ENCODE data around the gene ABLIM2. TPM values are rescaled to one million over a fixed set of nuclear protein-coding genes. Genes with fewer than 3 reads are reported as not detected.

ABLIM2 gene
- total and polyA plus RNA-seq, 2 experiments from 2014 or later = 1.5 to 4.3 TPM

- H3K27ac ChIP-seq (ENCODE audit: low read depth) = no peak overlapping the region
- no peak overlapping the region for H2AFZ ChIP-seq
- peaks cover 19% of the 10 kb centered on the region for H3K27me3 Mint-ChIP-seq (ENCODE audit: insufficient read depth, low read depth, poor library complexity)
- H3K4me3 ChIP-seq = no peak overlapping the region
- no peaks in the 10 kb centered on the region for H3K36me3 ChIP-seq (ENCODE audit: insufficient read depth)
- peak overlapping the region; percentile 37; the same call in 1 of the 2 replicates for H3K27ac Mint-ChIP-seq
- H3K4me1 Mint-ChIP-seq = peaks cover 28% of the 10 kb centered on the region
- H3K4me3 Mint-ChIP-seq = no peak overlapping the region
- no peaks in the 10 kb centered on the region for H4K20me1 ChIP-seq (replicated peaks; ENCODE audit: insufficient read depth)
- peaks cover 4% of the 10 kb centered on the region; the same call in 2 of the 3 replicates for H3K36me3 Mint-ChIP-seq (ENCODE audit: low read depth)
- DNase-seq (ENCODE audit: low spot score) = no peak
- no peak for ATAC-seq
- no peak for TF ChIP-seq NANOG (IDR thresholded peaks at IDR 0.05; ENCODE audit: borderline replicate concordance)
- TF ChIP-seq REST (IDR thresholded peaks at IDR 0.05; ENCODE audit: unreplicated experiment) = no peak
- no peak for TF ChIP-seq EZH2phosphoT487 (IDR thresholded peaks at IDR 0.05; ENCODE audit: unreplicated experiment)
- TF ChIP-seq CTCF (conservative IDR thresholded peaks at IDR 0.05; ENCODE audit: low read depth in 2 of 2) = no peak
- TF ChIP-seq, protein P1, sequence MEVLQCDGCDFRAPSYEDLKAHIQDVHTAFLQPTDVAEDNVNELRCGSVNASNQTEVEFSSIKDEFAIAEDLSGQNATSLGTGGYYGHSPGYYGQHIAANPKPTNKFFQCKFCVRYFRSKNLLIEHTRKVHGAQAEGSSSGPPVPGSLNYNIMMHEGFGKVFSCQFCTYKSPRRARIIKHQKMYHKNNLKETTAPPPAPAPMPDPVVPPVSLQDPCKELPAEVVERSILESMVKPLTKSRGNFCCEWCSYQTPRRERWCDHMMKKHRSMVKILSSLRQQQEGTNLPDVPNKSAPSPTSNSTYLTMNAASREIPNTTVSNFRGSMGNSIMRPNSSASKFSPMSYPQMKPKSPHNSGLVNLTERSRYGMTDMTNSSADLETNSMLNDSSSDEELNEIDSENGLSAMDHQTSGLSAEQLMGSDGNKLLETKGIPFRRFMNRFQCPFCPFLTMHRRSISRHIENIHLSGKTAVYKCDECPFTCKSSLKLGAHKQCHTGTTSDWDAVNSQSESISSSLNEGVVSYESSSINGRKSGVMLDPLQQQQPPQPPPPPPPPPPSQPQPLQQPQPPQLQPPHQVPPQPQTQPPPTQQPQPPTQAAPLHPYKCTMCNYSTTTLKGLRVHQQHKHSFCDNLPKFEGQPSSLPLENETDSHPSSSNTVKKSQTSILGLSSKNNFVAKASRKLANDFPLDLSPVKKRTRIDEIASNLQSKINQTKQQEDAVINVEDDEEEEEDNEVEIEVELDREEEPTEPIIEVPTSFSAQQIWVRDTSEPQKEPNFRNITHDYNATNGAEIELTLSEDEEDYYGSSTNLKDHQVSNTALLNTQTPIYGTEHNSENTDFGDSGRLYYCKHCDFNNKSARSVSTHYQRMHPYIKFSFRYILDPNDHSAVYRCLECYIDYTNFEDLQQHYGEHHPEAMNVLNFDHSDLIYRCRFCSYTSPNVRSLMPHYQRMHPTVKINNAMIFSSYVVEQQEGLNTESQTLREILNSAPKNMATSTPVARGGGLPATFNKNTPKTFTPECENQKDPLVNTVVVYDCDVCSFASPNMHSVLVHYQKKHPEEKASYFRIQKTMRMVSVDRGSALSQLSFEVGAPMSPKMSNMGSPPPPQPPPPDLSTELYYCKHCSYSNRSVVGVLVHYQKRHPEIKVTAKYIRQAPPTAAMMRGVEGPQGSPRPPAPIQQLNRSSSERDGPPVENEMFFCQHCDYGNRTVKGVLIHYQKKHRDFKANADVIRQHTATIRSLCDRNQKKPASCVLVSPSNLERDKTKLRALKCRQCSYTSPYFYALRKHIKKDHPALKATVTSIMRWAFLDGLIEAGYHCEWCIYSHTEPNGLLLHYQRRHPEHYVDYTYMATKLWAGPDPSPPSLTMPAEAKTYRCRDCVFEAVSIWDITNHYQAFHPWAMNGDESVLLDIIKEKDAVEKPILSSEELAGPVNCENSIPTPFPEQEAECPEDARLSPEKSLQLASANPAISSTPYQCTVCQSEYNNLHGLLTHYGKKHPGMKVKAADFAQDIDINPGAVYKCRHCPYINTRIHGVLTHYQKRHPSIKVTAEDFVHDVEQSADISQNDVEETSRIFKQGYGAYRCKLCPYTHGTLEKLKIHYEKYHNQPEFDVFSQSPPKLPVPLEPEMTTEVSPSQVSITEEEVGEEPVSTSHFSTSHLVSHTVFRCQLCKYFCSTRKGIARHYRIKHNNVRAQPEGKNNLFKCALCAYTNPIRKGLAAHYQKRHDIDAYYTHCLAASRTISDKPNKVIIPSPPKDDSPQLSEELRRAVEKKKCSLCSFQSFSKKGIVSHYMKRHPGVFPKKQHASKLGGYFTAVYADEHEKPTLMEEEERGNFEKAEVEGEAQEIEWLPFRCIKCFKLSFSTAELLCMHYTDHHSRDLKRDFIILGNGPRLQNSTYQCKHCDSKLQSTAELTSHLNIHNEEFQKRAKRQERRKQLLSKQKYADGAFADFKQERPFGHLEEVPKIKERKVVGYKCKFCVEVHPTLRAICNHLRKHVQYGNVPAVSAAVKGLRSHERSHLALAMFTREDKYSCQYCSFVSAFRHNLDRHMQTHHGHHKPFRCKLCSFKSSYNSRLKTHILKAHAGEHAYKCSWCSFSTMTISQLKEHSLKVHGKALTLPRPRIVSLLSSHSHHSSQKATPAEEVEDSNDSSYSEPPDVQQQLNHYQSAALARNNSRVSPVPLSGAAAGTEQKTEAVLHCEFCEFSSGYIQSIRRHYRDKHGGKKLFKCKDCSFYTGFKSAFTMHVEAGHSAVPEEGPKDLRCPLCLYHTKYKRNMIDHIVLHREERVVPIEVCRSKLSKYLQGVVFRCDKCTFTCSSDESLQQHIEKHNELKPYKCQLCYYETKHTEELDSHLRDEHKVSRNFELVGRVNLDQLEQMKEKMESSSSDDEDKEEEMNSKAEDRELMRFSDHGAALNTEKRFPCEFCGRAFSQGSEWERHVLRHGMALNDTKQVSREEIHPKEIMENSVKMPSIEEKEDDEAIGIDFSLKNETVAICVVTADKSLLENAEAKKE (CRISPR knock-in tag; IDR thresholded peaks at IDR 0.05) = no peak
- no peak for TF ChIP-seq CREB1 (CRISPR knock-in tag; IDR thresholded peaks at IDR 0.05; ENCODE audit: low read depth)
- TF ChIP-seq, protein P2, sequence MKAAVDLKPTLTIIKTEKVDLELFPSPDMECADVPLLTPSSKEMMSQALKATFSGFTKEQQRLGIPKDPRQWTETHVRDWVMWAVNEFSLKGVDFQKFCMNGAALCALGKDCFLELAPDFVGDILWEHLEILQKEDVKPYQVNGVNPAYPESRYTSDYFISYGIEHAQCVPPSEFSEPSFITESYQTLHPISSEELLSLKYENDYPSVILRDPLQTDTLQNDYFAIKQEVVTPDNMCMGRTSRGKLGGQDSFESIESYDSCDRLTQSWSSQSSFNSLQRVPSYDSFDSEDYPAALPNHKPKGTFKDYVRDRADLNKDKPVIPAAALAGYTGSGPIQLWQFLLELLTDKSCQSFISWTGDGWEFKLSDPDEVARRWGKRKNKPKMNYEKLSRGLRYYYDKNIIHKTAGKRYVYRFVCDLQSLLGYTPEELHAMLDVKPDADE (IDR thresholded peaks at IDR 0.05) = no peak
- TF ChIP-seq POLR2AphosphoS5 (IDR thresholded peaks at IDR 0.05; ENCODE audit: low read depth) = no peak
- TF ChIP-seq EZH2 (IDR thresholded peaks at IDR 0.05; ENCODE audit: low read depth, unreplicated experiment) = no peak
- TF ChIP-seq ZNF331 (CRISPR knock-in tag; IDR thresholded peaks at IDR 0.05; ENCODE audit: low read depth) = no peak
- H3K9me3 Mint-ChIP-seq = peaks cover 4% of the 10 kb centered on the region; the same call in 1 of the 3 replicates
- no peak overlapping the region for H3K4me2 ChIP-seq
- H3K79me2 ChIP-seq (replicated peaks; ENCODE audit: insufficient read depth) = no peaks in the 10 kb centered on the region
- peaks cover 2% of the 10 kb centered on the region; the same call in 1 of the 2 replicates for H3K9me2 ChIP-seq (ENCODE audit: insufficient read depth)
- peaks cover 23% of the 10 kb centered on the region for H3K4me1 ChIP-seq (ENCODE audit: insufficient read depth)
- H3F3A ChIP-seq (replicated peaks; ENCODE audit: low read depth) = no peaks in the 10 kb centered on the region
- no peaks in the 10 kb centered on the region for H3K27me3 ChIP-seq (ENCODE audit: insufficient read depth)
These were observed 43.5 kb downstream of the ABLIM2 start for GRCh38 chr4:8115203-8115520.
